Fibroblast of villous mesenchyme (primary cell): ENCODE measurements around the gene CMIP. TPM values are rescaled to one million over a fixed set of nuclear protein-coding genes. Genes with fewer than 3 reads are reported as not detected.

Experiments used
- DNase-seq: peaks from one replicate; pipeline ENCODE4 v3.0.0-alpha.2; 2010; ENCODE audit warnings: low read depth
- H3K4me3 ChIP-seq: 2 replicates; pipeline ENCODE4 v1.5.1; 2011; ENCODE audit warnings: low read depth, mild to moderate bottlenecking, low read length
- total RNA-seq: library from RNA; depleted of rRNA; stranded (reverse); fragments of >200 nt; gene quantifications from 2 replicates; pipeline ENCODE4 v1.2.3, GENCODE V29; 2012
- TF ChIP-seq, protein P1 (sequence below): IDR thresholded peaks from 2 replicates; pipeline ENCODE4 v1.5.1; 2012; ENCODE audit warnings: low read depth, mild to moderate bottlenecking, low read length; ENCODE audit not compliant: insufficient read depth

The CMIP gene
- total RNA-seq, 1 donor: 7.8 TPM

DNA sequence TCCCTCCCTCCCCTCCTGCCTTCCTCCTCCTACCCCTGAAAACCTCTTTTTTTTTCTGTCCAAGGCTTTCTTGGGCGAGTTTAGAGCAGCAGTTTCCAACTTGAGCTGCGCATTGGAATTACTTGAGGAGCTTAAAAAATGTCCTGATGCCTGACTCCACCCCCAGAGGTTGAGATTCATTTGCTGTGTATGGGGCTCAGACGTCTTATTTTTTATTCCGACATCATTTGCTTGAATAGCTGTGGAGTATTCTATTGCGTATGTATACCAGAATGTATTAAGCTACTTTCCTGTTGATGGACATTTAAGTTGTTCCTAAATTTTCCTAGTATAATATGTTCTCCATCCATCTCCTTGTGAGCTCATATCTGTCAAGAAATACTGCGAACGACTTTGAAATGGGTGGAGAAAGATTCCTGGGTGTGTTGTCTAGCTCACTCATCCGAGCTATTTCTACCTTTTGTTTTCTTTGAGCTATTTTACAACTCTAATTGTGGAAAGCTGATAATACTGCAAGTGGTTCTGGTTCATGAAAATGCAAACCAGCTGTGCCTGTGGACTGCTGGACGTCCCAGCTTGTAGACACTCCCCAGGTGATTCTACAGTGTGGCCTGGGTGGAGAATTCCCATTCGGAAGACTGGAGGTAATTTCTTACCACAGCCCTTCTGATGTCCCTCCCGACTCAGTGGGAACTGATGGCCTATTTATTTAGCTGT lies 40.5 kb downstream of the CMIP start:
- TF ChIP-seq, protein P1, sequence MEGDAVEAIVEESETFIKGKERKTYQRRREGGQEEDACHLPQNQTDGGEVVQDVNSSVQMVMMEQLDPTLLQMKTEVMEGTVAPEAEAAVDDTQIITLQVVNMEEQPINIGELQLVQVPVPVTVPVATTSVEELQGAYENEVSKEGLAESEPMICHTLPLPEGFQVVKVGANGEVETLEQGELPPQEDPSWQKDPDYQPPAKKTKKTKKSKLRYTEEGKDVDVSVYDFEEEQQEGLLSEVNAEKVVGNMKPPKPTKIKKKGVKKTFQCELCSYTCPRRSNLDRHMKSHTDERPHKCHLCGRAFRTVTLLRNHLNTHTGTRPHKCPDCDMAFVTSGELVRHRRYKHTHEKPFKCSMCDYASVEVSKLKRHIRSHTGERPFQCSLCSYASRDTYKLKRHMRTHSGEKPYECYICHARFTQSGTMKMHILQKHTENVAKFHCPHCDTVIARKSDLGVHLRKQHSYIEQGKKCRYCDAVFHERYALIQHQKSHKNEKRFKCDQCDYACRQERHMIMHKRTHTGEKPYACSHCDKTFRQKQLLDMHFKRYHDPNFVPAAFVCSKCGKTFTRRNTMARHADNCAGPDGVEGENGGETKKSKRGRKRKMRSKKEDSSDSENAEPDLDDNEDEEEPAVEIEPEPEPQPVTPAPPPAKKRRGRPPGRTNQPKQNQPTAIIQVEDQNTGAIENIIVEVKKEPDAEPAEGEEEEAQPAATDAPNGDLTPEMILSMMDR: no peak
- DNase-seq: no peak
- no peak overlapping the region for H3K4me3 ChIP-seq

DNA sequence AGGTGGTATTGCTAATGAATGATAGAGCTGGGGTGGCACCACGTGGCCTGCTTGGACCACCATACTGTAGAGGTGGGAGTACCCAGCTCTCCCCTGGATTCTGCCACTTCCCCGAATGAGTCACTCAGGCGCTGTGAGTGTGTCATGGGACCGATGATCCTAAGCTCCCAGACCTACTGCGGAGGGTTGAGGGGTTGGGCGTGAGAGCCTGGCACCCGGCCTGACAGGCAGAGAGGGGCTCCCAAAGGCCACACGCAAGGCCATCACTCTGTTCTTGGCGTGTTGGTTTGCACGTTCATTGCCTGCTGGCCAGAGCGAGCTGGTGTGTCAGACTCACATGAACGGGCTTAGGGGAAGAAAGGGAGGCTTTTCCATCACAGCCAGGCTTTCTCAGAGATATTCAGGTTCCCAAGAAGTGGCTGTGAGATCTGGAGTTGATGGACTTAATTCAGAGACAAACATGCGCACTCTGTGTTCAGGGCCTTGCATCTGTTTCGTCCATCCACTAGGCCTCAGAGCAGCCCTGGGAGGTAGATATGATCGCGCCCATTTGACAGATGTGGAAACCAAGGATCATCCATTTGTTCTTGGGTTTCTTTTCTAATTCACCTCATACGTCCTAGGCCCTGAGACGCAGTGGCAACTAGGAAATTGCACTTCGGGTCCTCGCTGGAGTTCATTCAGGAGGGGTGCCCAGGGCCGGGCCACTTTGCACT lies 41.4 kb downstream of the CMIP start:
- TF ChIP-seq, protein P1: no peak
- no peak for DNase-seq
- no peak overlapping the region for H3K4me3 ChIP-seq

DNA sequence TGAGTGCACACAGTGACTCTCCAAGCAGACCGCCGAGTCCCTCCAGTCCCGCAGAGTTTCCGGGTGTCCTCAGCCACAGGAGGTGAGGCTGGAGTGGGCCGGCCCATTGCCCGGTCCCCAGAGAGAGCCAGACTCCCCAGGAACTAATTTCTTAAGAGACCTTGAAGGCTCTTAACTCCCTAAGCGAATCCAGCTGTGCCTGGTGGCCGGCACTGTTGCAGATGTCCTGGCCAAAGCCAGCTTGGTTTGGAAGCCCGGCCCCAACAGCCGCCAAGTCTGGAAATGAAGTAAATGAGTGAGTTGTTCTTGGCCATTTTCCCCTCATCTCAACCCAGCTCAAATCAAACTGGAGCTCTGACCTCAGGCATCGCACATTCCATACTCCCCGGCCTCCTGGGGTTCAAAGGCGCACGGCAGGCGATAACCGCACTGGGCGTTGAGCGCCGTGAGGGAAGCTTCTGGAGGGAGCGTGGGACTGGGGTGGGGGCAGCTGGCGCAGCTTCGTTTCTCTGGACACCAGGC lies 42.0 kb downstream of the CMIP start:
- TF ChIP-seq, protein P1: no peak
- H3K4me3 ChIP-seq: no peak overlapping the region
- DNase-seq: no peak

DNA sequence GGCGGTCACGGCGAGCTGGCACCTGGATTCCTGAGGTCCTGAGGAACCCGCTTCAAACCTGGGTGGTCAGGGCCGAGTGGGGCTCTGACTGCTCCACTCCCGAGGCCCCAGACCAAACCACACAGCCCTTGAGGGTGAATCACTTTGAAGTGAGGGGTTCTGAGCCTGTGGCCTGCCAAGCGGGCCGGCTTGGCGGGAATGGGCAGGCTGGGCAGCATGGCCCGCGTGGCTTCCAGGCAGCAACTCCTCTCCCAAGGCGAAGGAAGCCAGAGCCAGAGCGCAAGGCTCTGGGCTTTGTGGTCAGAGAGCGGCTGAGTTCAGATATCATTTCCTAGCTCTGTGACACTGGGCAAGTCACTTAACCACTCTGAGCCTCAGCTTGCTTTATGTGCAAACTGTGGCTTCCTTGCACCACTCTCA lies 42.7 kb downstream of the CMIP start:
- TF ChIP-seq, protein P1: no peak
- DNase-seq: no peak

DNA sequence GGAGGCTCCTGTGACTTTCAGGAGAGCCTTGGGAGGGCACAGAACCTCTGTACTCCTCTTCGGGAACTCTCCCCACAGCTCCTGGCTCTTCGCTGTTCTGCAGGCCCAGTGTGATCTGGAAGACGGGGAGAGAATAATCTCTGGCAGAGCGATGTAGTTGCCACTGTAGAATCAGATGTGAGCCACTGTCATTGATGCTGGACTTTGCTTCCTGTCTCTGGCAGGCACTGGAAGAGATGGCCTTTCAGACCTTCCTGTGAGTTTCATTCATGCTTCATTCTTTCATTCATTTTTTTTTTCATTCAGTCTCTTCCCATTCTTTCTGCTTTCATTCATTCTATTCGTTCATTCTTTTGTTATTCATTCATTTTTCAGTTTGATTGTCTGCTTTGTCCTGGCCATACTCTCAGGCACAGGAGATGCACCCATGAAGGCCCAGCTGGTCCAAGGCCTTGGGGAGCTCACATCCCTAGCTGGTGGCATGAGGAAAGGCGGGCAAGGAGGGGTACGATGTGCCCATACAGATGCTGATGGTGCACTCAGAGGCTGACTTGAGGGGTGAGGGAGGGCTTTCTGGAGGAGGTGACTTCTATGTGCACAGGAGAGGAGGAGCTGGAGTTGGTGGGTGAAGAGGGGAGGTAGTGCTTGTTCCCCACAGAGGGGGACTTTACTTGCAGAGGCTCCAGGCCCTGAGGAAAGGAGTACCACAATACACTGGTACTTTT lies 44.2 kb downstream of the CMIP start:
- H3K4me3 ChIP-seq: no peak overlapping the region
- DNase-seq: no peak
- TF ChIP-seq, protein P1: no peak

More for the DNA sequence above, 42.7 kb downstream of the CMIP start:
- H3K4me3 ChIP-seq: no peak overlapping the region

DNA sequence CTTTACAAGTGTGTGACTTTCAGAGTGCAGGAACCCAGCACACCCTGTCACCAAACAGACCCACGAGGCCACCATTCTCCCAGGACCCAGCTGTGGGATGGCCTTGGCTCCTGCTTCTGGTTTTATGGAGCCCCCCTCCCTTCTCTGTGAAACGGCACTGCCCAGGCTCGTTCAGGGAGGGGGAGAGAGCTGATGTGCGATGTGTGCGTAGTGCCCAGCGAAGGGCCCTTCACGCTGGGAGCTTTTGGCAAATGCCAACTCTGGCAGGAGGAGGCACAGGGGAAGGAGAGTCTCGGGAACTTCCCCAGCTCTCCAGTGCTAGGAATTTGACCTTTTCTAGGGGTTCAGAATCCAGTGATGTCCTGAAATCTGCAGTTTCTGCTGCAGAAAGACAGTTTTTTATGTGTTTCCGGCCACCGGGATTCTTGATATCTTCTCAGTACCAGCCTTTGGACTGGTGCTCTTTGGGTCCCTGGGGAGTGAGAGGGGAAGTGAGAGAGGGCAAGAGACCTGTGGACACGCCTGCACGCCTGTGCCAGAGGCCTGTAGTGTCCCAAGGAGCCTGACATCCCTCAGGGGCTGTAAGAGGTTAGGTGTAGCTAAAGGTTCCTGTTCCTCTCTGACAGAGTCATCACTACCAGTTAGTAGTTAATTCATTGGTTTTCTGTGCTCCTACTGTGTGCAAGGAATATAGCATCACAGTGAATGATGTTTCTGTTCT lies 45.1 kb downstream of the CMIP start:
- TF ChIP-seq, protein P1: no peak
- no peak overlapping the region for H3K4me3 ChIP-seq
- no peak for DNase-seq
